Adipose tissue (tissue), 3 donors: ENCODE measurements around the gene STPG1. TPM values are rescaled to one million over a fixed set of nuclear protein-coding genes. Genes with fewer than 3 reads are reported as not detected.

Experiments used
- H3K27ac ChIP-seq: one replicate; pipeline ENCODE4 v1.5.1; 2013; ENCODE audit warnings: low read depth, low read length
- WGBS, 3 donors: extraction: QIAGEN DNeasy Blood & Tissue Kit; methylation state at CpG; one replicate each; pipeline ENCODE4 v1.1.7; 2013; 5-methylcytosine and 5-hydroxymethylcytosine counted together
- polyA plus RNA-seq, 3 donors: library from polyadenylated mRNA; stranded (reverse); fragments of 200-250 nt; gene quantifications; one replicate each; pipeline ENCODE4 v1.2.3, GENCODE V29; 2013
- donor health status: healthy with polysubstance abuse.
- donor health status: Bipolar disorder and iron deficiency.
- donor health status: healthy.

The STPG1 gene
- polyA plus RNA-seq, 3 donors = 3.0 to 6.9 (median 3.3) TPM

DNA sequence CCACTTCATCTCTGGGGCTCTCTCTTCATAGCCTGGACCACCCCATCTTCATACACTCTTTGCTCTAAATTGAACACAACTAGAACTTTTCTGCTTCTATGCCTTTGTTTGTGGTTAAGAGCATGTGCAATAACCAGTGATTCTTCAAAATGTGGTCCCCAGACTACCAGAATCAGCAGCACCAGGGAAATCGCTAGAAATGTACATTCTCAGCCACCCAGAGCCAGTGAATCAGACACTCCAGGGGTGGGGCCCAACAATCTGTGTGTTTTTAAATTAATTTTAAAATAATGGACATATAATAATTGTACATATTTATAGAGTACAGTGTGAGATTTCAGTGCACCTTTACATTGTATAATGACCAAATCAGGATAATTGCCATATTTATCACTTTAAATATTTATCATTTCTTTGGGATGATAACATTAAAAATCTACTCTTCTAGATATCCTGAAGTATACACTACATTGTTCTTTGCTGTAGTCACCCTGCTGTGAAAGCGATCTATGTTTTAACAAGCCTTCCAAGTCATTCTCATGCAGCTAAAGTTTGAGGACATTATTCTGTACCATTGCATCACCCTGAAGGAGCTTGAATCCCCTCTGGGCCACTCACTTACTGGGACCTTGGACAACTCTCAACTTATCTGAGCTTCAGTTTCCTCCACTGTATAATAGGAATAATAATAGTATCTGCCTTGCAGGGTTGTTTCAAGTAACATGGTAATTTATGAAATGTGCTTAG, 83.6 kb downstream of the STPG1 start:
- whole genome bisulfite sequencing, 3 donors = 83 to 92% (median 91%) methylated on average over 2 of the region's 2 CpGs

DNA sequence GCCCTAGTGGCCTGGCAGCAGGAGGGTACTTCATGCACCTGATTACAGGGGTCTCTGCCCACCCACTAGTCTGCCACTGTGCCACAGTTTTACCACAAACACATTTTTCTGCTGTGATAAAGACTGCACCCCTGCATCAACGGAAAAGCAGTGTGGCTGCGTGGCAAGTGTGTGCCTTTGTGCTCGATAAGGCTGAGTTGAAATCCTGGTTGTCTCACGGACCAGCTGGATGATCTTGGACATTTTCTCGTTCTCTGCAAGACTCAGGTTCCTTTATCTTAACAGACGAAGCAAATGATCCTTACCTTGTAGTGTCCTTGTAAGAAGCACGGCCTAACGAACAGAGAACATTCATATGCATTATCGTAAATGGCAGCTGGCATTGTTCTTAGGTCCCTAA, 84.3 kb downstream of the STPG1 start:
- WGBS, 3 donors = 74 to 81% (median 81%) methylated on average over 9 of the region's 9 CpGs
- H3K27ac ChIP-seq = no peak overlapping the region

More for the DNA sequence above, 83.6 kb downstream of the STPG1 start:
- no peak overlapping the region for H3K27ac ChIP-seq

- no peak overlapping the region for H3K27ac ChIP-seq
- 88 to 91% (median 91%) methylated on average over 2 of the region's 2 CpGs for WGBS, 3 donors
Observed at GRCh38 chr1:24327891-24328290, 85.7 kb downstream of the STPG1 start.

- H3K27ac ChIP-seq = no peak overlapping the region
Observed at GRCh38 chr1:24327486-24327885, 86.1 kb downstream of the STPG1 start.

DNA sequence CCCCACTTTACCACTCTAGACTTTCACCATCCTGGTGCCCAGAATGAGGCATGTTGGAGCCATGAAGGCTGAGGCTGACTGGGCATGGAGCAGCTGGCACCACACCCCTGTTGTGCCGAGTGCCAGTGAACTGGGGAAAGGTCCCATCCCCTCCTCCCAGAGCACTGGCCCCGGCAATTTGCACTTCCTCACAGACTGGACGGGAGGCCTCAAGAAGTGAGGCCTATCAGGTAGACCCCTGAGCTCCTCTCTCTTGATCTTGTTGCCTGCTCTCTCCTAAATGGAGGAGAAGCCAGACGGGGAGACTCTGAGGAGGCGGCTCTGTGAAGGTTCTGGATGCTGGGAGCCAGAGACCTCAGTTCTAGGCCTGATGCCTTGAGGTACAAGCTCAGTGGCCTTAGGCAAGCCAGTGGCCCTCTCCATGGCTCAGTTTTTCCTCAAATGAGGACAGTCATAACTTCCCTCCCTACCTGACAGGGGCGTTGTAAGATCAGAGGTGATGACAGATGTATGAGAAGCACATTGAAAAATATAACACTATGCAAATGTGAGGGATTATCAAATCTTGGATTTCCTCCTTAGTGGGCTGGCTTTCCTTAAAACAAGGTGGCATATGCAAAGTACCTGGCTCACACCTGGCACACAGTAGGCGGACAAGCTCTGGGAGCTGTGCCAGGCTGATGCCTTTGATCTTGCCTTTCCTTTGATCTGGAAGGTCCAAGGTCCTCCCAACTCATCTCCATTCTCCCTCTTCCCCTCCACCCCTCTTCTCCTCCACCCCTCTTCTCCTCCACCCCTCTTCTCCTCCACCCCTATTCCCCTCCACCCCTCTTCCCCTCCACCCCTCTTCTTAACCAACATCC, 87.8 kb downstream of the STPG1 start:
- WGBS, 3 donors = 78 to 89% (median 86%) methylated on average over 7 of the region's 7 CpGs
- H3K27ac ChIP-seq = no peak overlapping the region

DNA sequence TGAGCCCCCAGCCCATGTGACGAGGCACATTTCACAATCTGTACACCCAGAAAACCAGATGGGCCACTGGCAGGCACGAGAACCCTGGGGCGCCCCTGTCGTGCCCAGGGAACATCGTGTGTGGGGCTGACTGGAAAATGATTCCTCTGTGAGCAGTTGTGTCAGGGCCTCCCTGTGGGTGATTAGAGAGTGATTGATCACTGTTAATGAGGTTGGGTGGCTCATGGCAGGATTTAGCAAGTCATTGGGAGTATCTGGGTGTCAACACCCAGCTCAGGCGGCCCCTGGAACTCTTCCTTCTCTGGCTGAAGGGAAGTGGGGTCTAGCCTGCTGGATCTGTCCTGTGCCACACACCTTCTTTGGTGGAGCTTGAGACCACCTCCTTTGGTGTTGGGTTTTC, 88.7 kb downstream of the STPG1 start:
- no peak overlapping the region for H3K27ac ChIP-seq
- WGBS, 3 donors = 65 to 73% (median 70%) methylated on average over 6 of the region's 6 CpGs

- WGBS, 3 donors = 96 to 98% (median 98%) methylated on average over 2 of the region's 2 CpGs
- H3K27ac ChIP-seq = no peak overlapping the region
Observed at GRCh38 chr1:24323281-24323680, 90.3 kb downstream of the STPG1 start.

- no peak overlapping the region for H3K27ac ChIP-seq
- WGBS, 3 donors = 21 to 60% (median 22%) methylated on average over 33 of the region's 33 CpGs
Observed at GRCh38 chr1:24322470-24323177, 91.0 kb downstream of the STPG1 start.

DNA sequence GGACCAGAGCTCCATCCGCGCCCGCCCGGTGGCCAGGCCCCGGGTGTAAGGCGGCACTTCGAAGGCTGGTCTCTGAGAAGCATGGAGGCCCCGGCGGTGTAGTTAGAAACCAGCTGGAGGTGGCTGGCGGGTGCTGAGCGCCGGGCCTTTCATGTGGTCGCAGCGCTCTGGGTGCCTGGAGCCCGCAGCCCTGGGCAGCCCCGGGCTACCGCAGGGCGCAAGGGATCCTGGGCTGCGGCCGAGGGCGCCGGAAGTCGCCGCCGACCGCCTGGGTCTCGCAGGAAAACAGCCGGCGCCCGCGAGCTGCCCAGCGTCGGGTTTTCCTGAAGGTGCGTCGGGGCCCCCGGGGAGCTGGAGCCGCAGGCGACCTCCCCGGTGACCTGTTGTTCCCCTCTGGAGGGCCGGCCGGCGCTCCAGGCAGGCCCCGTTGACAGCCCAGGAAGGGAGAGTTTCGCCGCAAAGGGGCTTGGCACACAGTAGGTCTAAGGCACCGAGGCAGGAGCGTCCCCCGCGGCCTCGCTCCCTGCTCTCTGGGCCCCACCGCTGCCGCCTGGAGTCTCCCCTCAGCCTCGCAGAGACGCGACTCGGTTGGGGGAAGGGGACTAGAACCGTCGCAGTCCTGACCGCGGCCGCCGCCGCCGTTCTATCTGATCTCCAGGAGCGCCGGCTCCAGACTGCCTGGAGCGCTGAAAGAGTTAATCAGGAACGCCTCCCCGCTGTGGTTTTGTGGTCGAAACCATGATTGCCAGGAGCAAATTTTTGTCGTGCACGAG, 91.7 kb downstream of the STPG1 start:
- no peak overlapping the region for H3K27ac ChIP-seq

DNA sequence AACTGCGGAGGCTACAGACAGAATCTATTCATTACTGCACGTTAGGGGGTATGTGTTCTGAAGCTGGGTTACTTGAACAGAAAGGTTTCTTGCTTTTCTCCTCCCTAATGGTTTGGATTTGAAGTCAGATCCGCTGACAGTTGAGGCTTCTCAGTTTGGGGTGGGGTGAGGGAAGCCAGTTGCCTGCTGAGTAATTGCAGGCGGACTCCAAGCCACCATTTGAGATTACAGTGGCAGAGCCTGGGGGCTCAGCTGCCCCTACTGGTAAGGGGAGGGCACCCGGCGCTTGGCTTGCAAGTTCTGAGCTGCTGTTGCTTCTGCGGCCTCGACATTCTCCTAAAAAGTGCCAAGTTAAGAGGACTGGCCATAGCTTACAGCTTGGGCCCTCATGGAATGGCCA, 92.5 kb downstream of the STPG1 start:
- WGBS, 3 donors = 86 to 92% (median 87%) methylated on average over 8 of the region's 8 CpGs
- H3K27ac ChIP-seq = no peak overlapping the region

More for the DNA sequence above, 91.7 kb downstream of the STPG1 start:
- WGBS, 3 donors = 10 to 14% (median 12%) methylated on average over 69 to 72 of the region's 72 CpGs

GRCh38 chr1:24319962-24320361, 93.6 kb downstream of the STPG1 start:
- 90 to 100% (median 93%) methylated on average over 1 of the region's 1 CpG for WGBS, 3 donors
- no peak overlapping the region for H3K27ac ChIP-seq

DNA sequence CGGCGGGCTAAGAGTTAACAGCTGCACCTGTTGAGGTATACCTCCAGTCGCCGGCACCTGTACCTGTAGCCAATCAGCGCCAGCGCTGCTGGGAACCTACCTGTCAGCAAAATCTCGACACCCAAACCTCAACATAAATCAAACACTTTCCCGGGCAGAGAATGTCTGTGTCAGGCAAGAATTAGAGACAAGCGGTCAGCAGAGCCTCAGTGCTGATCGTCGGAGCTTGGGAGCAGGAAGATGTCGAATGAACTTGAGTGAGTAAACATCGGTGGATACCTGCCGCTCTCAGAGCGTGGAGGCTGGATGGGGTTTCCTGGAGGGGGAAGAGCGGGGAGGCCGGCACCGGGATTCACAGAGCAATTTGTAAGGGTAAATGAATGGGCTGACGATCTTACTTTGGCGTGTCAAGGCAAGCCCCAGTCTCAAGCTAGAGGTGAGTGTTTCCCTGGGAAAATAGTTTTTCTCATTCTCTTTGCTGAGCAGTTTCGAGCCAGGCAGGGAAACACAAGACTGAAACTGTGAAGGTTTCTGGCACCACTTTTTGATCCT, 94.2 kb downstream of the STPG1 start, which contains the start of gene GRHL3:
Gene GRHL3 (plus strand): TSS at position 46 of the 552 bp plus-strand sequence. CDS start 195 bp downstream, at position 241.
- 4 to 14% (median 10%) methylated on average over 21 of the region's 21 CpGs for WGBS, 3 donors
- H3K27ac ChIP-seq = no peak within 1 kb of the TSS

GRCh38 chr1:24318615-24319311, 94.8 kb downstream of the STPG1 start:
- no peak overlapping the region for H3K27ac ChIP-seq
- WGBS, 3 donors = 32 to 35% (median 33%) methylated on average over 5 of the region's 5 CpGs

GRCh38 chr1:24317956-24318614, 95.5 kb downstream of the STPG1 start:
- H3K27ac ChIP-seq = no peak overlapping the region
- 13 to 15% (median 15%) methylated on average over 2 of the region's 2 CpGs for WGBS, 3 donors

DNA sequence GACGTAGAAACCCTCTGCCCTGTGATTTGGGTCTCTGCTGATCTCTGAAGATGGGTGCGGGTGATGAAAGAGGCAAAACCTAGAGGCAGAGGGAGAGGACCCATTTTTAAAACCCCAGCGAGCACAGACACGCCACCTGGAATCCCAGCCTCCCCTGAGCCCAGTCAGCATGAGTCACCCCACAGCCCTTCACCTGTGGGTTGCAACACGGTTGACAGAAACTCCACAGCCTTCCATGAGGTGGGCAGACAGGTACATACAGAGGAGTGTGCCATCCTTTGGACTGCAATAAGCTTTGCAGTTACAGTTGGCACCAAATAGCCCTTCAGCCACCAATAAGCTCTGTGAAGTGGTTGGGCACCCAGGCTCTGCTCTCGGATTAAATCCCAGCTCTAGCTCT, 96.5 kb downstream of the STPG1 start:
- 80 to 84% (median 83%) methylated on average over 6 of the region's 6 CpGs for WGBS, 3 donors
- no peak overlapping the region for H3K27ac ChIP-seq

DNA sequence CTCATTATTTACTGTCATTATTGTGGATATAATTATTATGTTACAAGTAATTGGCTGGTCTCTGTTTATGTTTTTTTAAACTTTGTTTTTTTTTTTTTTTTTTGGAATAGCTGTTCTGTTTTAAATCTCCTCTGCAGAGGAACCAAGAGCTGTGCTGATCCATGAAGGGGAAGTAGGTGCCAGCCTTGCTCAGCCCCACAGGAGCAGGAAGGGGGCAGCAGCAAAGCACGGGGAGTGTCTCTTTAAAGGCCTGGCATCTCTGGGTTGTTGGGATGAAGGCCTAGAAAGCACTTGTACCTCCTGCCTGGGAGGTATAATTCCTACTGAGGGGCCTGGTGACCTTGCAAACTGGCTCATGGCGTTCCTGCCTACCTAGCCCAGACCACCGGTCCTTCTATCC, 96.9 kb downstream of the STPG1 start:
- WGBS, 3 donors = 50 to 76% (median 75%) methylated on average over 3 of the region's 3 CpGs
- H3K27ac ChIP-seq = no peak overlapping the region

- 86 to 89% (median 87%) methylated on average over 6 of the region's 6 CpGs for WGBS, 3 donors
- no peak overlapping the region for H3K27ac ChIP-seq
Observed at GRCh38 chr1:24315391-24315790, 98.2 kb downstream of the STPG1 start.
